GM23338 (cell line): ENCODE results near the gene ABCB11. TPM values are rescaled to one million over a fixed set of nuclear protein-coding genes. Genes with fewer than 3 reads are reported as not detected.

Experiments used
- ATAC-seq: fragments of 200-7000 bp; cut with Tn5 transposase; 3 replicates; pipeline ENCODE4 v1.9.1; 2020
- DNase-seq: peaks from one replicate; pipeline ENCODE4 v3.0.0-alpha.2; 2015; ENCODE audit warnings: low spot score
- H2AFZ ChIP-seq: fragments of 200-600 bp; sonication (generic); 2 replicates; pipeline ENCODE4 v1.8.0; 2016; ENCODE audit warnings: antibody characterized with exemption, mild to moderate bottlenecking, moderate library complexity
- H3F3A ChIP-seq: fragments of 200-600 bp; sonication (generic); replicated peaks from 2 replicates; pipeline ENCODE4 v1.8.0; 2017; ENCODE audit warnings: antibody characterized with exemption, mixed run types, low read depth
- H3K27ac ChIP-seq: fragments of 200-600 bp; sonication (generic); 2 replicates; pipeline ENCODE4 v1.6.1; 2016; ENCODE audit warnings: low read depth
- H3K27me3 ChIP-seq: fragments of 200-600 bp; sonication (generic); 2 replicates; pipeline ENCODE4 v1.8.0; 2016; ENCODE audit warnings: mild to moderate bottlenecking, mixed run types, moderate library complexity; ENCODE audit not compliant: insufficient read depth
- H3K36me3 ChIP-seq: fragments of 200-600 bp; sonication (generic); 2 replicates; pipeline ENCODE4 v1.8.0; 2016; ENCODE audit warnings: mild to moderate bottlenecking; ENCODE audit not compliant: insufficient read depth
- H3K4me1 ChIP-seq: fragments of 200-600 bp; sonication (generic); 2 replicates; pipeline ENCODE4 v1.8.0; 2016; ENCODE audit warnings: mild to moderate bottlenecking, moderate library complexity; ENCODE audit not compliant: insufficient read depth
- H3K4me2 ChIP-seq: fragments of 200-600 bp; sonication (generic); 2 replicates; pipeline ENCODE4 v1.7.1; 2017; ENCODE audit warnings: mixed run types
- H3K4me3 ChIP-seq: fragments of 200-600 bp; sonication (generic); 2 replicates; pipeline ENCODE4 v1.6.1; 2016; ENCODE audit warnings: mixed run types
- H3K79me2 ChIP-seq: fragments of 200-600 bp; sonication (generic); replicated peaks from 2 replicates; pipeline ENCODE4 v1.8.0; 2017; ENCODE audit warnings: mild to moderate bottlenecking; ENCODE audit not compliant: insufficient read depth
- H3K9me2 ChIP-seq: fragments of 200-600 bp; sonication (generic); 2 replicates; pipeline ENCODE4 v1.8.0; 2017; ENCODE audit not compliant: insufficient read depth
- H4K20me1 ChIP-seq: fragments of 200-600 bp; sonication (generic); replicated peaks from 2 replicates; pipeline ENCODE4 v1.8.0; 2017; ENCODE audit warnings: mild to moderate bottlenecking; ENCODE audit not compliant: insufficient read depth
- H3K27ac Mint-ChIP-seq: 2 replicates; pipeline ENCODE4 v1.8.0; 2020; ENCODE audit warnings: inconsistent platforms, mild to moderate bottlenecking, moderate library complexity, mixed read lengths
- H3K27me3 Mint-ChIP-seq: 3 replicates; pipeline ENCODE4 v1.8.0; 2022; ENCODE audit warnings: low read depth, mild to moderate bottlenecking, moderate library complexity, mixed read lengths, inconsistent platforms; ENCODE audit not compliant: insufficient read depth, poor library complexity
- H3K36me3 Mint-ChIP-seq: 3 replicates; pipeline ENCODE4 v1.8.0; 2021; ENCODE audit warnings: low read depth, mild to moderate bottlenecking, inconsistent platforms, moderate library complexity, mixed read lengths
- H3K4me1 Mint-ChIP-seq: 3 replicates; pipeline ENCODE4 v1.8.0; 2020; ENCODE audit warnings: mild to moderate bottlenecking, inconsistent platforms, mixed read lengths
- H3K4me3 Mint-ChIP-seq: 3 replicates; pipeline ENCODE4 v1.8.0; 2021; ENCODE audit warnings: moderate library complexity, mild to moderate bottlenecking, inconsistent platforms, mixed read lengths
- H3K9me3 Mint-ChIP-seq: 3 replicates; pipeline ENCODE4 v1.8.0; 2020; ENCODE audit warnings: moderate library complexity, mild to moderate bottlenecking, inconsistent platforms, mixed read lengths
- CREB1 ChIP-seq: fragments of 250-450 bp; sonication (Bioruptor Pico); IDR thresholded peaks from 2 replicates; pipeline ENCODE4 v1.5.0; 2020; ENCODE audit warnings: low read depth, mild to moderate bottlenecking, moderate library complexity
- EZH2 ChIP-seq: fragments of 200-600 bp; sonication (generic); IDR thresholded peaks from one replicate; pipeline ENCODE4 v1.8.0; 2017; ENCODE audit warnings: antibody characterized with exemption, mild to moderate bottlenecking, low read depth; ENCODE audit not compliant: unreplicated experiment
- EZH2phosphoT487 ChIP-seq: fragments of 200-600 bp; sonication (generic); IDR thresholded peaks from one replicate; pipeline ENCODE4 v1.8.1; 2018; ENCODE audit warnings: antibody characterized with exemption; ENCODE audit not compliant: unreplicated experiment
- JUNB ChIP-seq: IDR thresholded peaks from one replicate; pipeline ENCODE4 v1.6.1; 2016; ENCODE audit warnings: antibody characterized with exemption; ENCODE audit not compliant: unreplicated experiment
- NANOG ChIP-seq: IDR thresholded peaks from 2 replicates; pipeline ENCODE4 v1.6.1; 2016; ENCODE audit warnings: antibody characterized with exemption, borderline replicate concordance
- POLR2AphosphoS5 ChIP-seq: IDR thresholded peaks from 2 replicates; pipeline ENCODE4 v1.6.1; 2016; ENCODE audit warnings: antibody characterized with exemption, low read depth
- STAT1 ChIP-seq: IDR thresholded peaks from one replicate; pipeline ENCODE4 v1.6.1; 2016; ENCODE audit warnings: antibody characterized with exemption; ENCODE audit not compliant: unreplicated experiment
- ZNF114 ChIP-seq: fragments of 250-450 bp; sonication (Bioruptor Pico); IDR thresholded peaks from 2 replicates; pipeline ENCODE4 v1.5.0; 2020; ENCODE audit warnings: mild to moderate bottlenecking, moderate library complexity
- ZNF331 ChIP-seq: fragments of 250-450 bp; sonication (Bioruptor Pico); IDR thresholded peaks from 2 replicates; pipeline ENCODE4 v1.5.0; 2020; ENCODE audit warnings: low read depth, mild to moderate bottlenecking, moderate library complexity
- polyA plus RNA-seq: library from polyadenylated mRNA; unstranded; fragments of >200 nt; fragmentation: Nextera tagmentation; extraction: Ambion mirVana; gene quantifications from 2 replicates; pipeline ENCODE4 v1.2.1, GENCODE V29; 2016
- total RNA-seq: library from RNA; depleted of rRNA; stranded (reverse); fragments of >200 nt; shearing (Covaris generic); gene quantifications from 2 replicates; pipeline ENCODE4 v1.2.3, GENCODE V29; 2014
- TF ChIP-seq, protein P1 (sequence below): IDR thresholded peaks from 2 replicates; pipeline ENCODE4 v1.6.1; 2016; ENCODE audit warnings: antibody characterized with exemption
- TF ChIP-seq, protein P2 (sequence below), 2 experiments: fragments of 200-600 bp in 1 of 2; sonication (generic) in 1 of 2; conservative IDR thresholded peaks; 2 replicates each; pipeline versions ENCODE4 v1.5.1 to v1.6.1; 2016 to 2017; ENCODE audit warnings: antibody characterized with exemption in 2 of 2, low read depth in 2 of 2, mild to moderate bottlenecking in 2 of 2, moderate library complexity in 1 of 2
- TF ChIP-seq, protein P3 (sequence below): IDR thresholded peaks from one replicate; pipeline ENCODE4 v1.6.1; 2018; ENCODE audit warnings: antibody characterized with exemption; ENCODE audit not compliant: unreplicated experiment
- TF ChIP-seq, protein P4 (sequence below): fragments of 250-450 bp; sonication (Bioruptor Pico); IDR thresholded peaks from 2 replicates; pipeline ENCODE4 v1.5.0; 2020; ENCODE audit warnings: mild to moderate bottlenecking, moderate library complexity

The ABCB11 gene
- total and polyA plus RNA-seq, 2 experiments from 2014 or later = not detected

DNA sequence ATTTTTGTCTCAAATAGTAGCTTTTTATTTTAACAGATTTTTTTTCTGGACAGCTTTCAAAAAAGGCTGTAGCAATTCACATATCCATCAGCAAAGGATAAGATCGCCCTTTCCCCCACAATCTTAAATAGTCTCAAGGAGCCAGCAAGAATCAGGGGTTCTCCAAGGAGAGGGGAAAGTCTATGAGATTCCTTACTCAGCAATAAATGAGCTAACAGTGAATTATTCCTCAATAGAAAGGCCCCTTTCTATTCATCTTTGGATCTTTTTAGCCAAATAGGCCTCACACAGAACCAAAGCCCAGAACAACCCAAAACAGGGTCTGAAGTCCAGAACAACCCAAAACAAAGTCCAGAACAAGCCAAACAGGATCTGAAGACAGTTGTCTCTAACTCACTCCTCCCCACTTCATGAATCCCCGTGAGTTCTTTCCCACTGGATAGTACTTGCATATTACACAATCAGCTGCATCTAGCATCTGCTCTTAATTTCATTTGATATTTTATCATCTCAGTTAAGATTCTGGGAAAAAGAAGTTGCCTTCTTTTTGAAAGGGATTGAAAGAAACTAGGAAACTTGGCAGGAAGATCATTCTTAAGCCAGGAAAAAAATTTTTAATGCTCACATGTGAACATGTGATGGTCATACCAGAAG is 34.9 kb upstream of the ABCB11 start:
- Histone ChIP-seq H3K79me2 (no peaks in the 10 kb centered on the region), H3K4me1 (no peaks in the 10 kb centered on the region), H3K27ac (no peak overlapping the region), H3F3A (no peaks in the 10 kb centered on the region), H3K27me3 (no peaks in the 10 kb centered on the region), H3K9me2 (0 out of 2 replicates have a peak, but pooled peaks cover 4% of the 10 kb centered on the region), H3K36me3 (no peaks in the 10 kb centered on the region), H2AFZ (no peak overlapping the region), H3K4me3 (no peak overlapping the region), H3K4me2 (no peak overlapping the region), H4K20me1 (no peaks in the 10 kb centered on the region)
- Mint-ChIP-seq H3K4me1 (peaks cover 8% of the 10 kb centered on the region; the same call in 1 of the 3 replicates), H3K4me3 (no peak overlapping the region), H3K27ac (no peak overlapping the region), H3K9me3 (no peaks in the 10 kb centered on the region; the same call in 2 of the 3 replicates), H3K27me3 (no peaks in the 10 kb centered on the region), H3K36me3 (no peaks in the 10 kb centered on the region)
- TF ChIP-seq, protein P1, sequence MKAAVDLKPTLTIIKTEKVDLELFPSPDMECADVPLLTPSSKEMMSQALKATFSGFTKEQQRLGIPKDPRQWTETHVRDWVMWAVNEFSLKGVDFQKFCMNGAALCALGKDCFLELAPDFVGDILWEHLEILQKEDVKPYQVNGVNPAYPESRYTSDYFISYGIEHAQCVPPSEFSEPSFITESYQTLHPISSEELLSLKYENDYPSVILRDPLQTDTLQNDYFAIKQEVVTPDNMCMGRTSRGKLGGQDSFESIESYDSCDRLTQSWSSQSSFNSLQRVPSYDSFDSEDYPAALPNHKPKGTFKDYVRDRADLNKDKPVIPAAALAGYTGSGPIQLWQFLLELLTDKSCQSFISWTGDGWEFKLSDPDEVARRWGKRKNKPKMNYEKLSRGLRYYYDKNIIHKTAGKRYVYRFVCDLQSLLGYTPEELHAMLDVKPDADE = no peak
- TF ChIP-seq EZH2 (no peak), ZNF114 (CRISPR knock-in tag) (no peak), NANOG (no peak), POLR2AphosphoS5 (no peak), EZH2phosphoT487 (no peak), ZNF331 (CRISPR knock-in tag) (no peak), CREB1 (CRISPR knock-in tag) (no peak), JUNB (no peak), STAT1 (no peak)
- TF ChIP-seq, protein P2, sequence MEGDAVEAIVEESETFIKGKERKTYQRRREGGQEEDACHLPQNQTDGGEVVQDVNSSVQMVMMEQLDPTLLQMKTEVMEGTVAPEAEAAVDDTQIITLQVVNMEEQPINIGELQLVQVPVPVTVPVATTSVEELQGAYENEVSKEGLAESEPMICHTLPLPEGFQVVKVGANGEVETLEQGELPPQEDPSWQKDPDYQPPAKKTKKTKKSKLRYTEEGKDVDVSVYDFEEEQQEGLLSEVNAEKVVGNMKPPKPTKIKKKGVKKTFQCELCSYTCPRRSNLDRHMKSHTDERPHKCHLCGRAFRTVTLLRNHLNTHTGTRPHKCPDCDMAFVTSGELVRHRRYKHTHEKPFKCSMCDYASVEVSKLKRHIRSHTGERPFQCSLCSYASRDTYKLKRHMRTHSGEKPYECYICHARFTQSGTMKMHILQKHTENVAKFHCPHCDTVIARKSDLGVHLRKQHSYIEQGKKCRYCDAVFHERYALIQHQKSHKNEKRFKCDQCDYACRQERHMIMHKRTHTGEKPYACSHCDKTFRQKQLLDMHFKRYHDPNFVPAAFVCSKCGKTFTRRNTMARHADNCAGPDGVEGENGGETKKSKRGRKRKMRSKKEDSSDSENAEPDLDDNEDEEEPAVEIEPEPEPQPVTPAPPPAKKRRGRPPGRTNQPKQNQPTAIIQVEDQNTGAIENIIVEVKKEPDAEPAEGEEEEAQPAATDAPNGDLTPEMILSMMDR (conservative IDR thresholded peaks at IDR 0.05; ENCODE audit: low read depth in 2 of 2) = no peak
- TF ChIP-seq, protein P3, sequence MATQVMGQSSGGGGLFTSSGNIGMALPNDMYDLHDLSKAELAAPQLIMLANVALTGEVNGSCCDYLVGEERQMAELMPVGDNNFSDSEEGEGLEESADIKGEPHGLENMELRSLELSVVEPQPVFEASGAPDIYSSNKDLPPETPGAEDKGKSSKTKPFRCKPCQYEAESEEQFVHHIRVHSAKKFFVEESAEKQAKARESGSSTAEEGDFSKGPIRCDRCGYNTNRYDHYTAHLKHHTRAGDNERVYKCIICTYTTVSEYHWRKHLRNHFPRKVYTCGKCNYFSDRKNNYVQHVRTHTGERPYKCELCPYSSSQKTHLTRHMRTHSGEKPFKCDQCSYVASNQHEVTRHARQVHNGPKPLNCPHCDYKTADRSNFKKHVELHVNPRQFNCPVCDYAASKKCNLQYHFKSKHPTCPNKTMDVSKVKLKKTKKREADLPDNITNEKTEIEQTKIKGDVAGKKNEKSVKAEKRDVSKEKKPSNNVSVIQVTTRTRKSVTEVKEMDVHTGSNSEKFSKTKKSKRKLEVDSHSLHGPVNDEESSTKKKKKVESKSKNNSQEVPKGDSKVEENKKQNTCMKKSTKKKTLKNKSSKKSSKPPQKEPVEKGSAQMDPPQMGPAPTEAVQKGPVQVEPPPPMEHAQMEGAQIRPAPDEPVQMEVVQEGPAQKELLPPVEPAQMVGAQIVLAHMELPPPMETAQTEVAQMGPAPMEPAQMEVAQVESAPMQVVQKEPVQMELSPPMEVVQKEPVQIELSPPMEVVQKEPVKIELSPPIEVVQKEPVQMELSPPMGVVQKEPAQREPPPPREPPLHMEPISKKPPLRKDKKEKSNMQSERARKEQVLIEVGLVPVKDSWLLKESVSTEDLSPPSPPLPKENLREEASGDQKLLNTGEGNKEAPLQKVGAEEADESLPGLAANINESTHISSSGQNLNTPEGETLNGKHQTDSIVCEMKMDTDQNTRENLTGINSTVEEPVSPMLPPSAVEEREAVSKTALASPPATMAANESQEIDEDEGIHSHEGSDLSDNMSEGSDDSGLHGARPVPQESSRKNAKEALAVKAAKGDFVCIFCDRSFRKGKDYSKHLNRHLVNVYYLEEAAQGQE = no peak
- TF ChIP-seq, protein P4, sequence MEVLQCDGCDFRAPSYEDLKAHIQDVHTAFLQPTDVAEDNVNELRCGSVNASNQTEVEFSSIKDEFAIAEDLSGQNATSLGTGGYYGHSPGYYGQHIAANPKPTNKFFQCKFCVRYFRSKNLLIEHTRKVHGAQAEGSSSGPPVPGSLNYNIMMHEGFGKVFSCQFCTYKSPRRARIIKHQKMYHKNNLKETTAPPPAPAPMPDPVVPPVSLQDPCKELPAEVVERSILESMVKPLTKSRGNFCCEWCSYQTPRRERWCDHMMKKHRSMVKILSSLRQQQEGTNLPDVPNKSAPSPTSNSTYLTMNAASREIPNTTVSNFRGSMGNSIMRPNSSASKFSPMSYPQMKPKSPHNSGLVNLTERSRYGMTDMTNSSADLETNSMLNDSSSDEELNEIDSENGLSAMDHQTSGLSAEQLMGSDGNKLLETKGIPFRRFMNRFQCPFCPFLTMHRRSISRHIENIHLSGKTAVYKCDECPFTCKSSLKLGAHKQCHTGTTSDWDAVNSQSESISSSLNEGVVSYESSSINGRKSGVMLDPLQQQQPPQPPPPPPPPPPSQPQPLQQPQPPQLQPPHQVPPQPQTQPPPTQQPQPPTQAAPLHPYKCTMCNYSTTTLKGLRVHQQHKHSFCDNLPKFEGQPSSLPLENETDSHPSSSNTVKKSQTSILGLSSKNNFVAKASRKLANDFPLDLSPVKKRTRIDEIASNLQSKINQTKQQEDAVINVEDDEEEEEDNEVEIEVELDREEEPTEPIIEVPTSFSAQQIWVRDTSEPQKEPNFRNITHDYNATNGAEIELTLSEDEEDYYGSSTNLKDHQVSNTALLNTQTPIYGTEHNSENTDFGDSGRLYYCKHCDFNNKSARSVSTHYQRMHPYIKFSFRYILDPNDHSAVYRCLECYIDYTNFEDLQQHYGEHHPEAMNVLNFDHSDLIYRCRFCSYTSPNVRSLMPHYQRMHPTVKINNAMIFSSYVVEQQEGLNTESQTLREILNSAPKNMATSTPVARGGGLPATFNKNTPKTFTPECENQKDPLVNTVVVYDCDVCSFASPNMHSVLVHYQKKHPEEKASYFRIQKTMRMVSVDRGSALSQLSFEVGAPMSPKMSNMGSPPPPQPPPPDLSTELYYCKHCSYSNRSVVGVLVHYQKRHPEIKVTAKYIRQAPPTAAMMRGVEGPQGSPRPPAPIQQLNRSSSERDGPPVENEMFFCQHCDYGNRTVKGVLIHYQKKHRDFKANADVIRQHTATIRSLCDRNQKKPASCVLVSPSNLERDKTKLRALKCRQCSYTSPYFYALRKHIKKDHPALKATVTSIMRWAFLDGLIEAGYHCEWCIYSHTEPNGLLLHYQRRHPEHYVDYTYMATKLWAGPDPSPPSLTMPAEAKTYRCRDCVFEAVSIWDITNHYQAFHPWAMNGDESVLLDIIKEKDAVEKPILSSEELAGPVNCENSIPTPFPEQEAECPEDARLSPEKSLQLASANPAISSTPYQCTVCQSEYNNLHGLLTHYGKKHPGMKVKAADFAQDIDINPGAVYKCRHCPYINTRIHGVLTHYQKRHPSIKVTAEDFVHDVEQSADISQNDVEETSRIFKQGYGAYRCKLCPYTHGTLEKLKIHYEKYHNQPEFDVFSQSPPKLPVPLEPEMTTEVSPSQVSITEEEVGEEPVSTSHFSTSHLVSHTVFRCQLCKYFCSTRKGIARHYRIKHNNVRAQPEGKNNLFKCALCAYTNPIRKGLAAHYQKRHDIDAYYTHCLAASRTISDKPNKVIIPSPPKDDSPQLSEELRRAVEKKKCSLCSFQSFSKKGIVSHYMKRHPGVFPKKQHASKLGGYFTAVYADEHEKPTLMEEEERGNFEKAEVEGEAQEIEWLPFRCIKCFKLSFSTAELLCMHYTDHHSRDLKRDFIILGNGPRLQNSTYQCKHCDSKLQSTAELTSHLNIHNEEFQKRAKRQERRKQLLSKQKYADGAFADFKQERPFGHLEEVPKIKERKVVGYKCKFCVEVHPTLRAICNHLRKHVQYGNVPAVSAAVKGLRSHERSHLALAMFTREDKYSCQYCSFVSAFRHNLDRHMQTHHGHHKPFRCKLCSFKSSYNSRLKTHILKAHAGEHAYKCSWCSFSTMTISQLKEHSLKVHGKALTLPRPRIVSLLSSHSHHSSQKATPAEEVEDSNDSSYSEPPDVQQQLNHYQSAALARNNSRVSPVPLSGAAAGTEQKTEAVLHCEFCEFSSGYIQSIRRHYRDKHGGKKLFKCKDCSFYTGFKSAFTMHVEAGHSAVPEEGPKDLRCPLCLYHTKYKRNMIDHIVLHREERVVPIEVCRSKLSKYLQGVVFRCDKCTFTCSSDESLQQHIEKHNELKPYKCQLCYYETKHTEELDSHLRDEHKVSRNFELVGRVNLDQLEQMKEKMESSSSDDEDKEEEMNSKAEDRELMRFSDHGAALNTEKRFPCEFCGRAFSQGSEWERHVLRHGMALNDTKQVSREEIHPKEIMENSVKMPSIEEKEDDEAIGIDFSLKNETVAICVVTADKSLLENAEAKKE = no peak
- ATAC-seq (no peak), DNase-seq (no peak)
